Mucosa of descending colon (tissue), 3 donors: ENCODE data around the gene DCAKD. TPM values are rescaled to one million over a fixed set of nuclear protein-coding genes. Genes with fewer than 3 reads are reported as not detected.
A peak's percentile ranks its signal among the peaks of the same experiment; 100 is the strongest.

ENCODE experiments used
- ATAC-seq: fragments of 200-7000 bp; cut with Tn5 transposase; one replicate; pipeline ENCODE4 v1.9.1; 2020; ENCODE audit warnings: mild to moderate bottlenecking, moderate library complexity
- DNase-seq, 3 donors: peaks; one replicate each; pipeline ENCODE4 v3.0.0-alpha.2; 2020
- H3K36me3 ChIP-seq: fragments of 200-600 bp; one replicate; pipeline ENCODE4 v1.8.0; 2021; ENCODE audit warnings: low read depth, mild to moderate bottlenecking
- H3K4me1 ChIP-seq: fragments of 200-600 bp; one replicate; pipeline ENCODE4 v1.8.0; 2021; ENCODE audit warnings: low read depth, mild to moderate bottlenecking
- H3K4me3 ChIP-seq: fragments of 200-600 bp; one replicate; pipeline ENCODE4 v1.8.0; 2021; ENCODE audit warnings: mild to moderate bottlenecking
- H3K9me3 ChIP-seq: fragments of 200-600 bp; one replicate; pipeline ENCODE4 v1.8.0; 2021; ENCODE audit warnings: mild to moderate bottlenecking
- CTCF ChIP-seq: fragments of 200-600 bp; IDR thresholded peaks from one replicate; pipeline ENCODE4 v1.8.0; 2022; ENCODE audit warnings: antibody characterized with exemption, mild to moderate bottlenecking
- intact Hi-C, 2 donors: fragments of 100-400 bp; cut with DNase I in 1 of 2; cut with micrococcal nuclease in 1 of 2; formaldehyde crosslinking; loops; one replicate each; pipeline versions ENCODE4 v1.11.0 to v1.11.1; 2022; cut with DNase I, micrococcal nuclease
- total RNA-seq, 3 donors: library from RNA; stranded (reverse); fragmentation: NEBNext Ultra II Directional in 2 of 3; extraction: Animal tissue kit (Norgen Biotek cat#: 25700) in 2 of 3; gene quantifications; one replicate each; pipeline versions ENCODE4 v1.2.1 to v1.2.4, GENCODE V29; 2021 to 2023
- donor health status: DM: no; HTN: no; CAD: no; lungs with moderate emphysema.
- donor health status: DM: no; HTN: no; CAD: no.
- donor health status: DM: no; HTN: yes; CAD: no.

DCAKD gene
- total RNA-seq, 3 donors from 2014 or later: 21.6 to 29.0 (median 24.8) TPM

GRCh38 chr17:45093444-45094110 lies 42.1 kb upstream of the DCAKD start:
- TF ChIP-seq CTCF: no peak
- H3K4me3 ChIP-seq: no peak overlapping the region
- intact Hi-C loops: loop anchor here in 1 of 2 donors (10.0 kb wide), 1 partner anchor 169 kb away; no protein-coding TSS in a partner anchor
- peaks cover 10% of the 10 kb centered on the region for H3K36me3 ChIP-seq
- no peaks in the 10 kb centered on the region for H3K4me1 ChIP-seq
- DNase-seq (no peak), ATAC-seq (peak; percentile 27)
- H3K9me3 ChIP-seq: no peaks in the 10 kb centered on the region

- DNase-seq (peak; percentile 49 to 70 (median 54)), ATAC-seq (peak; percentile 78)
- H3K4me3 ChIP-seq: no peak overlapping the region
- H3K4me1 ChIP-seq: peaks cover 3% of the 10 kb centered on the region
- H3K36me3 ChIP-seq: peaks cover 10% of the 10 kb centered on the region
- intact Hi-C loops: loop anchor here in 1 of 2 donors (10.0 kb wide), 1 partner anchor 168 kb away; no protein-coding TSS in a partner anchor
- no peaks in the 10 kb centered on the region for H3K9me3 ChIP-seq
- TF ChIP-seq CTCF: no peak
Observed at GRCh38 chr17:45092911-45093430, 41.5 kb upstream of the DCAKD start.

GRCh38 chr17:45091778-45092425 lies 40.5 kb upstream of the DCAKD start:
- no peak for DNase-seq
- intact Hi-C loops: loop anchor here in 1 of 2 donors (10.0 kb wide), 1 partner anchor 167 kb away; no protein-coding TSS in a partner anchor
- Histone ChIP-seq H3K36me3 (peaks cover 5% of the 10 kb centered on the region), H3K9me3 (no peaks in the 10 kb centered on the region), H3K4me3 (no peak overlapping the region), H3K4me1 (peaks cover 14% of the 10 kb centered on the region)
- TF ChIP-seq CTCF: no peak
- no peak for ATAC-seq

- H3K36me3 ChIP-seq: peaks cover 5% of the 10 kb centered on the region
- no peak for TF ChIP-seq CTCF
- peaks cover 15% of the 10 kb centered on the region for H3K4me1 ChIP-seq
- no peak for DNase-seq
- intact Hi-C loops: loop anchor here in 1 of 2 donors (10.0 kb wide), 1 partner anchor 166 kb away; no protein-coding TSS in a partner anchor
- no peak for ATAC-seq
- no peaks in the 10 kb centered on the region for H3K9me3 ChIP-seq
- H3K4me3 ChIP-seq: no peak overlapping the region
Observed at GRCh38 chr17:45090711-45091110, 39.3 kb upstream of the DCAKD start.

- H3K36me3 ChIP-seq: peaks cover 5% of the 10 kb centered on the region
- no peak overlapping the region for H3K4me3 ChIP-seq
- intact Hi-C loops: no loop called here
- TF ChIP-seq CTCF: no peak
- DNase-seq (no peak), ATAC-seq (no peak)
- no peaks in the 10 kb centered on the region for H3K9me3 ChIP-seq
- peaks cover 15% of the 10 kb centered on the region for H3K4me1 ChIP-seq
Observed at GRCh38 chr17:45088741-45089140, 37.3 kb upstream of the DCAKD start.
